ENCODE results near the gene MAGEA9B.
"Not testable (repeated sequence)": the region's sequence is repeated elsewhere in the genome, so short reads cannot be mapped to it uniquely, and the experiment has no call there.

The MAGEA9B gene

DNA sequence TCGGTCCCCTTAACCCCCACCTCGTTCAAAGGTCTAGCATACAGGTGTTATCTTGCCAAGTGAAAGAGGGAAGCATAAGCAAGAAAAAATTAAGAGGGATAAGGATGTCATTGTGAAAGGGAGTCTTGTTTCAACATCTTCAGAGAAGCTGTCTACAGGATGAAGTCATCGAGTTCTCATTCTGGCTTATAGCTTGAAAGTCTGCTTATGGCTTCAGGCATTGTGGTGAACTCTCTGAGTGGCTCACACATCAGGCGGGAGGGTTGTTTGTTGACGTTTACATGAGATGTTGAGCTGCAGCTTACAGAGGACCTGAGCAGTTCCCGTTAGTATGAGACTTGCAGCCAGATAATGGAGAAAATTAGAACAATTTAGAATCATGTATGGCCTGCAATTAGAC is 16.6 kb downstream of the MAGEA9B start:
- DNase-seq: no peak

DNA sequence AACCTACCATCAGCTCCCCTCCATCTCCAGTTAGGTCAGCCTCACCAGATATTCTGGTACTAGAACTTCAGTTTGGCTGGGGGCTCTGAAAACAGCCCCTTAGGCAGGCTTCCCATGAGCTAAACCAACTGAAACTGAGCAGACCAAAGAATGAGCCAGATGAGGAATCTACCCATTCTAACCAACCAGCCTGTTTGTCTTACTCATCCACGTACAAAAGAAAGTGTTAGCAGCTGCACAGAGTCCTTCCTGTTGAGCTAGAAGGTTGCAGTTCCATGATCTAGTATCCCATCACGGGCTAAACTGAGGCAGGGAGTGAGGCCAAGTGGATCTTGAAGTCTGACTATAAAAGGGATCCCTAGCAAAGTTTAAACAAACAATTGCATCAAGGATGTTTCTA is 17.5 kb downstream of the MAGEA9B start:
- DNase-seq: peak in 1 of 5 donors; percentile 25

DNA sequence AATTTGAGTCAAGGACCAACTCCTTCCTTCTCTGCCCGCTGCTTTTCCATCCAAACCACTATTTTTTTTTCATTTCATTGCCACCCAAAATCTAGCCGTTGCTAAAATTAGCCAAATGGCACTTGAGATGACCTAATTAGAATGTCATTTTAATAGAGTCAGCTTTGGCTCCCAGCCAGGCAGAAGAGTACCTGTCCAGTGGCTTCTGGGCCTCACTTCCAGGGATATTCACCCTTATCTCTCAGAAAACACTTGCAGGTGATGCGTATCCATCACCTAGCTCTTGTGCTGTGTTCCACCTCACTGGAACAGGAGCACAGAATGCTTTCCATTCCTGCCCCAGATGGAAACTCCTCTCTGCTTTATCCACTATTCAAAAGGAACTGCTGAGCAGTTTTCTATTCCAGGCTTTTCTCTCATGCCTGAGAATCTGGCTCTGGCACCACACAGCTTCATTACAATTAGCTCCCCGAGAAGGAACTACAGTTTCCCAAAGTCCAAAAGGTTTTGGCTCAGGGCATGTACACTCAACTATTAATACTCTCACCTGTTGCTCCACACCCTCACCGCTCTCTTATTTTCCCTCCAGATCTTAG is 18.5 kb downstream of the MAGEA9B start:
- no peak for DNase-seq

DNA sequence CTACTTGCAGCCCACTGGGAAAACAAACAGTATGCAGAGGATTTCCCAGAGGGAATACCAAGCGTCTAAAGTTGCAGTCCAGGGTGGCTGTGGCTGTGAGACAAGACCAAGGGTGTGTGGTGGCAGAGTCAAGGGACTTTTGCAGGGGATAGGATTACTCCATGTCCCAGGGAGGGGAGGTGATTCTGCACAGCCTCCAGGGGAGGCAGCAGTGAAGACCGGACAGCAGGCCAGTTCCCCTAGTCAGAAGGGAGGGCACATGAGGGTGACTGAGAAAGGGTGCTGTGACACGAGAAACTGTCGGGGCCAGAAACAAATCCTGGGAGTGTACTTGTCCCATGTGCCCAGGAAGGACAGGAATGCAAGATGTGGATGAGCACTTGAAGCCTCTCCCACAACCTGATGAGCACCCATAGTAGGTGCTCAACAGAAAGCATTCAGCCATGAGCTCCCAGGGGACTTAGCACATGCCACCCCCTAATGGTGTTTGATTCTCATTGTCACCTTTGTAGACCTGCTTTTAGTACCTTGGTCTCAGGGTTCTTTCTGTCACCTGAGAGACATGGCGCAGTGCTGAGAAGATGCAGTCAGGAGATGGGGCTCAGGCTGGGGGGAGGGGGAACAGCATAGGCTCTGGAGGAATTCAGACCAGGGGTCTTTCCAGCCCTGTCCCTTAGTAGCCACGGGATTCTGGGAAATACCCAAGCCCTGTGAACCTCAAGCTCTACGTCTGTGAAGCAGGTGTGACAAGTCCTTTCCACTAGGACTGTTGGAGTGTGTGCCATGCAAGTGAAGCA is 19.4 kb downstream of the MAGEA9B start:
- no peak for DNase-seq

DNA sequence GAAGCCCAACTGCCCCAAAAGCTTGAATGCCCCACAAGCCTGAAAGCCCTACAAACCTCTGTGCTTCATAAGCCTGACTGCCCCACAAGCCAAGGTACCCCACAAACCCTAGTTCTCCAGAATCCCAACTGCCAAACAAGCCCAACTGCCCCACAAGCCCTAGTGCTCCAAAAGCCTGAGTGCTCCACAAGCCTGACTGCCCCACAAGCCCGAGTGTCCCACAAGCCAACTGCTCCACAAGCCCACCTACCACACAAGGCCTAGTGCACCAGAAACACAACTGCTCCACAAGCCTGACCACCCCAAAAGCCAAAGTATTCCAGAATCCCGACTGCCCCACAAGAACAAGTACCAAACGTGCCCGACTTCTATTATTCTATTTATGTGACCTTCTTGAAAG is 23.9 kb downstream of the MAGEA9B start:
- no peak for DNase-seq

DNA sequence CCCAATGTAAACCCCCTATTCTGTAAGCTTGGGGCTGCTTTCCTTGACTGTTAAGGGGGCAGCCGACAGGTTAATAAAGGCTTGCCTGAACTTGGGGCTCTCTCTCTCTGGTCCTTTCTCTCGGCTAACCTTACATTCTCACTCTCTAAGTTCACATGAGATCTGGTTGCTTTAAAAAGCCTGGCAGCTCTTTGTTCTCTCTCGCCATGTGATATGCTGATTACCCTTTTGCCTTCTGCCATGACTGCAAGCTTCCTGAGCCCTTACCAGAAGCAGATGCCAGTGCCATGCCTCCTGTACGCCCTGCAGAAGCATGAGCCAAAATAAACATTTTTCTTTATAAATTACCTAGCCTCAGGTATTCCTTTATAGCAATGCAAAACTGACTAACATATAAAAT is 32.0 kb downstream of the MAGEA9B start:
- not testable (repeated sequence) for DNase-seq

DNA sequence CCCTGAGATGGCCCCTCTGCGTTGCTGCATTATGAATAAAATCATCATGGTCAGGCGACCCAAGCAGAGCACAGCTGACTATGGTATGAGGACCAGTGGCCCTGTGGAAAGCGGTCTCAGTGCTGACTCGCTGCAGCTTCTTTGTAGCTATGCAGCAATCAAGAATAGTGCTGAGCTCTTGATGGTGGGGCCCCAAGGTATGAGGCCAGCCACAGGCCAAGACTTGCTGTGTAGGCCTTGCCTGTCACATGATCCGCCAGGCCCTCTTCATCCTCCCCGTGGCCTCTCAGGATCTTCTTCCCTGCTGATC is 35.4 kb downstream of the MAGEA9B start:
- not testable (repeated sequence) for DNase-seq

DNA sequence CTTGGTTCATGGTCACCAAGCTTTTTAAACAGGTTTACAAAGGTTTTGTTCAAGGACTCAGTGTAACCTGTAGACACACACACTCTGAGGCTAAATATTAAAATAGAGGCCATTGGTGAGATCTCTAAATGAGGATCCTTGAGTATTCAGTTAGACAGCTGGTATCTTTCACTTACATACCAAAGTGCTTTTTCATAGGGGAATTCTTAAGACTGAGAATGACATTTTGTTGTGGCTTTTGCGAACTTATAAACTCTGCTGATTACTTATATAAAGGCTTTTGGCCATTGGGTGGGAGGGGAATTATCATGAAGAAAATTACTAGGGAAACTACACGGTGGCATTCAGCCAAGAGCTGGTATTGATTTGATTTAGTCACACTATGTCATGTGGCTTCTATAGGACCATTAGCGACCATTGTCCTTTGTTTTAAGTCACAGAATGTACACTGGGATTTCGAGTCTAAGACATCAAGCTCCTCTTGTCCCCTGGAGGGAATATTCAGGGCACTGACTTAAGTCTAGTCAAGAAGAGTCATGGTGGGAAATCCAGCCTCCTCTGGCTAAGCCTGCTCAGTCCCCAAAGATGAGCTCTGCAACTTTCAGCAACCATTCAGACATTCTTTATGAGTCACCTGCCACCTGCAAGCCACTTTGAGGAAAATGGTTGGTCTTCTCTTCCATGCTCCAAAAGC is 35.9 kb downstream of the MAGEA9B start:
- not testable (repeated sequence) for DNase-seq

DNA sequence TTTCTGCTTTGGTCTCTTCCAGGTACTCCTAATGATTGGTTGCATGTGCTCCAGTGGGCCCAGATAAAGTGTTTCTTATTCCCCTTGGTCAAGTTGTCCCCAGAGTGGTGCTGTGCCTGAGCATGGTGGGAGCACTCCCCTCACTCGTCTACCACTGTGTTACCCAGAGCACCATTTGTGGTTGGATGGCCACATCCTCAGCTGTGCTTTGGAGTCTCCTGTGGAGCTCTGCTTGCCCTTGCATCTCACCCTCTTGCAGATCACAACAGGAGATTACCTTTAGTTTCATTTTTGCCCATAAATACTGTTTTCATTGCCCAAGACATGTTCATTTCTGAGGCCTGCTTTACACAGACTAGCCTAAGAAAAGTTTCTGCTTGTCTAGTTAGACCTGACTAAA is 36.8 kb downstream of the MAGEA9B start:
- DNase-seq: not testable (repeated sequence)

DNA sequence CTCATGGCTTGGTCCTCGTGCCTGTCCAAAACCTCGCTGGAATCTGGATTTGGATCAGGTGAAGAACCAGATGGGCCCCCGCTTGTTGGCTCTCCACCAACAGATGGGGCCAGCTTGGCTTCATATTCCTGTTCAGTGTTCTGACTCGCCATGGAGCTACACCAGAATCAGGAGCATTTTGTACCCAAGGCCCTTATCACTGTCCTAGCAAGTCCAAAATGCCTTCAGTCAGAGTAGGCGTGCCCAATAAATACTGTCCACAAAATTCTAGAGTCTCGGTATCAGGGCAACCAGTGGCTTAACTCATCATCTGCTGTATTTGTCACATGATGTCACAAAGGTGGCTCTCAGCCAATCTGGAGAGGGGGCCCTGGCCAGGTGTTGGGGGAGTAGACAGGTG is 37.6 kb downstream of the MAGEA9B start, which contains the start of gene HSFX3:
HSFX3 (minus strand) TSS at position 224 of the 400 bp plus-strand sequence; CDS start at position 152, 72 bp downstream.
- DNase-seq: not testable (repeated sequence)

DNA sequence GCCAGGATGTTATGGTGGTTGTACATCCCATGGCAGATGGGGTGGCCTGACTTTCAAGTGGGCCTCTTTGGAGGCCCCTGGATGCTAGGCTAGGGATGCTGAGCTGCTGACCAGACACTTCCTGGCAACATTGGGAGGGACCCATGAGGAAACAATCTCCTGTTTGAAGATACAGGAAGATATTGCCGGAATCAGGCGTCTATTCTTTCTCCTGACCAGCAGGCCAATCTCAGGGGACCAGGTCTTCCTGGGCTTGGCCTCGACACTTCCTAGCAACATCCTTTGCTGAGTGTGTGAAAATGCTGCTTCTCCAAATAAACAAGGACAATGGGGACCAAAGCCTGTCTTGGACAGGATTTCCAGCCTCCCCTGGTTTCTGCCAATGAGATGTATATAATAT is 39.5 kb downstream of the MAGEA9B start:
- DNase-seq: not testable (repeated sequence)

DNA sequence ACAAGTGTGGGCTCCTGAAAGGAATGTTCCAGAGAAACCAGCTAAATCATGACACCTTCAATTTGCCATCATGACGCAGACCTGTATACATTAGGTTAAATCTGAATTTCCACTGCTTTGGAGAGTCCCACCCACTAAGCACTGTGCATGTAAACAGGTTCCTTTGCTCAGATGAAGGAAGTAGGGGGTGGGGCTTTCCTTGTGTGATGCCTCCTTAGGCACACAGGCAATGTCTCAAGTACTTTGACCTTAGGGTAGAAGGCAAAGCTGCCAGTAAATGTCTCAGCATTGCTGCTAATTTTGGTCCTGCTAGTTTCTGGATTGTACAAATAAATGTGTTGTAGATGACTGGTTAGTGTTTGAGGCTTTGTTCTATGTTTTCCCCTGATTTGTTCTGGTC is 40.3 kb downstream of the MAGEA9B start:
- not testable (repeated sequence) for DNase-seq

DNA sequence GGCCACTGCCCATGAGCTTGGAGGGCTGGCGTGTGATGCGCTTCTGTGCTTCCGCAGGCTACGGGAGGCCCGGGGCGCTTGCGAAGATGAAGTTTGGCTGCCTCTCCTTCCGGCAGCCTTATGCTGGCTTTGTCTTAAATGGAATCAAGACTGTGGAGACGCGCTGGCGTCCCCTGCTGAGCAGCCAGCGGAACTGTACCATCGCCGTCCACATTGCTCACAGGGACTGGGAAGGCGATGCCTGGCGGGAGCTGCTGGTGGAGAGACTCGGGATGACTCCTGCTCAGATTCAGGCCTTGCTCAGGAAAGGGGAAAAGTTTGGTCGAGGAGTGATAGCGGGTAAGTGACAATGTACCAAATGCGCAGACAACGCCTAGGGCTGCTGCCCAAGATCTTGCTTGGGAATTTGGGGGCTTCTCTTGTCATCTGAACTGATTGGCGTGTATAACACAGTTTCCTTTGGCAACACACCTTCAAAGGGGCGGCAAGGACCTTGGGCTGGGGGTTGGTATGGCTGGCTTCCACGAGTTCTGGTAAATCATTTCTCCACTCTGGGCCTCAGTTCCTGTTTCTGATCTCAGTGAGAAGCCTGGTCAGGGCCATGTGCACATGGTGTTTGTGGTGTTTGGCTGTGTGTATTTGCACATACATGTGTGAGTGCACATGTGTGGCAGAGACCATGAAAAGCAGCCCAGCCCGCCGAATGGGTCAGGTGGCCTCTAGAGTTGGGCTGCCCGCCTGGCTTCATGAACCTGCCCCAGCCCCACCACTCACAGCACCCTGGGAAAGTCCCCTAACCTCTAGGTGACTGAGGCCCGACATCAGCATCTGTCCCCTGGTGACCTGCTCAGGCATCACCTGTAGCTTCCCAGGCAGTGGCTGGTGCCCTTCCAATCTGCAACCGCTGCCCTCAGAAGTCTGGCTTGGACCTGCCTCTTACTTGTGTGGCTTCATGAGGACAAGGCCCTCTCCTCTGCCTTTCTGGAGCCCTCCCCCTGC is 41.4 kb downstream of the MAGEA9B start:
- not testable (repeated sequence) for DNase-seq

DNA sequence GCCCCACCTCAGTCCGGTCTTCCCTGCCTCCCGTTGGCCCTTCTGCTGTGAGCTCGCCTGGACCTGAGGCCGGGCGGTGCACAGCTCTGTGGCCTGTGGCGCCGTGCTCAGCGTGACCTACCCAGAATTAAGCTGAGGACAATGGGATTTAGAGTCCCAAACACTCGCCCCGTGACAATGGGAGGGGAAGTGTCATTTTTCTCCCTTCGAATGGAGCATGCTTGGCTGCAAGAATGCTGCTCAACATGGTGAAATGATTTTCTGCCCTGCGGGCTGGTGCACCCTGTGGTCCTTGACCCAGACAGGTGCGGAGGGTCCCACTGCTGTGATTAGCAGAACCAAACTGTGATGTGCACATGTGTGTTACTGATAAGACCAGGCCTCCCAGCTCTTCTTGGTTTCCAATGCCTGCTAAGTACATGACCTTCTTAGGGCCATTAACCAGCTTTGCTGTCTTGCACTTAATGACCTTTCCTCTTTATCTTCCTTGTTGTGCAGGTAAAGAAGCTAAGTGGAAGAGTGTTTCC is 45.7 kb downstream of the MAGEA9B start:
- no peak for DNase-seq

DNA sequence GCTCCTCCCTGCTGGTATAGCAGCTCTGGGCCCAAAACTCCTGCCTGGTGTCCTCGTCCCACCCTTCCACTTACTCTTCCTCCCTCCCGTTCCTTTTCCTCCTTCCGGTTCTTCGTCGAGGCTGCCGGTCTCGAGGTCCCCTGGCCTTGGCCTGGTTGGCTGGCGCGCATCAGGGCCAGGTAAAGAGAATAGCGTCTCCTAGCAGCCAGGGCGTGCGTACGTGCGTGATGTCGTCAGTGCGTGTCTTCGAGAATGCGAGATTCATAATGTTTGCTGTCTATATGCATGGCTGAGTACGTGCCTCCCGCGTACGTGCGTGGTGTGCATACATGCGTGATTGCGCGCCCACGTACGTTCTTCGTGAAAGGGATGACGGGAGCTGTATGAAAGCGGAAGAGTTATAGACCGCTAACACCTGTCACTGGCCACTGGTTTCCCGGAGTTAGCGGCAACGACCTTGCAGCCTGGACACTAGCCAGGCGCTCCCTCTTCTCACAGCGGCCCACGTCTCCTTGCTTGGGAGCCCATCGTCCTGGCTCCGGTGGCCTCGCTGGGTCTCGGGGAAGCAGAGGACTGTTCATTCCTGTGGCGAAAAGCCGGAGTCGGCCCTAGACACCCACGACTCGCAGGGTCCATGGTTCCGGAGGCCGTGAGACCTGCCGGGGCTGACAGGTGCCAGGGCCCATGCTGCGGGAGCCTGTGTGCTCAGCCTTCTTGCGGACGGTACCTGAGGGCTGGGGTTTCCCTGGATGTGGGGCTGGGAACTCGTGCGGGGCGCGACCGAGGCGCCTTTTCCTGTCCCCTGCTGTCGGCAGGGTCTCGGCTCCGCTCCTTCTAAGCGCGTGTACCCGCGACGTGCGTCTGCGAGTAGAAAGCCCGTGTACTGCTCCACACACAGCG is 46.4 kb downstream of the MAGEA9B start, which contains the start of gene EOLA1:
EOLA1 (plus strand) TSS at position 392 of the 900 bp plus-strand sequence. CDS start 4,619 bp downstream, outside the sequence.
- DNase-seq: peak; percentile 73 to 97 (median 81)

DNA sequence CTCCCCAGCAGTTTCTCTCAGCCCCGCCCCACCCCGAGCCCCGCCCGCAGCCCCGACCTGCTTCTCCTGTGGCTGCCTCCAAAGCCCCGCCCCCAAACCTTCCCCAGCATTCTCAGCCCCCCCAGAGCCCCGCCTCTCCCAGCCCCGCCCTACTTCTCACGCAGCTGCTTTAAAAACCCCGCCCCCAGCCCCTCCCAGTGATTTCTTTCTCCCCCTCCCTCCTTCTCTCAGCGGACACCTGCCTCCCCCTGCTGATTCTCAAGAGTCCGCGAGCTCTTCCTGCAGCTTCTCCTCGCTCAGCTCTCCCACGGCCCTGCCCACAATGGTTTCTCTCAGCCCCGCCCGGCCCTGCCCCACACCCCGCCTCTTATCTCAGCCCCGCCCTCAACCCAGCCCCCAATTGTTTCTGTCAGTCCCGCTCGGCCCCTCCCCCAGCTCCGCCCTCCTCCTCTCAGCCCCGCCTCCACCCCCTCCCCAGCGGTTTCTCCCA is 47.1 kb downstream of the MAGEA9B start:
- DNase-seq: peak; percentile 88 to 90 (median 90)

DNA sequence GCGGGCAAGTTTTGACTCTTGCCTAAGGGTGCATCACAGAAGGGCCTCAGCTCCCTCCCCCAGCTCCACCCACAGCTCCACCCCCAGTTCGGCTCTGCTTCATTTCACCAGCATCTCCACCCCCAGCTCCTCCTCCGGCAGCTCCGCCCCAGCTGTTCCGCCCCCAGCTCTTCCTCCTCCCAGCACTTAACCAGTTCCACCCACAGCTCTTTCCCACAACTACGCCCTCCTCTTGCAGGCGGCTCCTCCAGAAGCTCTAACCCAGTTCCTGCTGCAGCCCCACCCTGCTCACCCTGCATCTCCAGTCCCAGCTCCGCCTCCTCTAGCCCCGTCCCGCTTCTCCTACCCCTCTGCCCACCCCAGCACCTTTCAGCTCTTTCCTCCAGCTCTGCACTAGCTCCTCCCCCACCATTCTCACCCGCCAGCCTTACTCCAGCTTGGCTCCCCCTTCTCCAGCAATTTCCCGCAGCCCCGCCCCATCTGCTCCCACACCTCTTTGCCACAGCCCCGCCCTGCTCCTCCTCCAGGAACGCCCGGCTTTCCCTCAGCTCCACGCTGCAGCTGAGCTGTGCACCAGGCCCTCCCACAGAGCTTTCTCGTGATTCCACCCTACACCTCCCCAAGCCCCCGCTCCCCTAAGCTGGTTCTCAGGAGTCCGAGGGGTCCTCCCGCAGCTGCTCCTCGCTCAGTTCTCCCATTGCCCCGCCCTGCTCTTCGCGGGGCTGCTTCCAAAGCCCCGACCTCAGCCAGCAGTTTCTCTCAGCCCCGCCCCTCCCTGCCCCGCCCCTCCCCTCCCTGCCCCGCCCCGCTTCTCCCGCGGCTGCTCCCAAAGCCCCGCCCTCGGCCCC is 47.8 kb downstream of the MAGEA9B start:
- peak; percentile 76 to 96 (median 84) for DNase-seq

DNA sequence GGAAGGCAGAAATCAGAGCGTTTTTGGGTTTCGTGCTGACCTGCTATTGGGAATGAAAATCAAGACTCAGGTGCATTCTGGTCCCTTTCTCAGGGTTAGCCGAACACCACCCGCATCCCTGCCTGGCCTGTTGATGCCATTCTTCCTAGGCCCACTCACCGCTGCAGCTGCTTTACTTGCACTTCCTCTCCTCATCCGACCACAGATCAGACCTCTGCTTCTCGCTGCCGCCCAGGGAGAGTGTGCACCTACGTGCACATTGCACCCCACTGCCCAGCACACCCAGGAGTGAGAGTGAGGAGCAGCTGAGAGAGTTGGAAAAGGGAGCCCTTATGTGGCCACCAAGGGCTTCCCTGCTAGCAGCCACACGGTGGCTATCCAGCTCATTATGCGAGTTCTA is 49.8 kb downstream of the MAGEA9B start:
- DNase-seq: not testable (repeated sequence)

DNA sequence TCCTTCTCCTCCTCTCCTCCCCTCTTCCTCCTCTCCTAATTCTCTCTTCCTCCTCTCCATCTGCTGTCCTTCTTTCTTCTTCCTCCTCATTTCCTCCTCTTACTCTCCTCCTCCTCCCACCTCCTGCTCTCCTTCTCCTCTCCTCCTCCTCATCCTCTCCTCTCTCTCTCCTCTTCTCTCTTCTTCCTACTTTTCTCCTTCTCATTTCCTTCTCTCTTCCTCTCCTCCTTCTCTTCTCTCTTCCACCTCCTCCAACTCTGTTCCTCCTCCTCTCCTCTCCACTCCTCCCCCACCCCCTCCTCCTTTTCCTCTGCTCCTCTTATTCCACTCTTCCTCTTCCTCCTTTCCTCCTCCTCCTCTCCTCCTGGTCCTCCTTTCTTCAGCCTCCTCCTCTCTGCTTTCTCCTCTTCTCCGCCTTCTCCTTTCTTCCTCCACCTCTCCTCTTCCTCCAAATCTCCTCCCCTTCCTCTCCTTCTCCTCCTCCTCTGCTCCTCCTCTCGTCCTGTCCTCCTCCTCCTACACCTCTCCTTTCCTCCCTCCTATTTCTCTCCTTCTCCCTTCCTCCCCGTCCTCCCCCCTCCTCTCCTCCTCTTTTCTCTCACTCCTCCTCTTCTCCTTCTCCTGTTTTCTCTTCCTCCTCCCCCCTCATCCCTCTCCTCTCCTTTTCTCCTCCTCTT is 52.2 kb downstream of the MAGEA9B start:
- not testable (repeated sequence) for DNase-seq

All from T-helper 1 cell (primary cell).